ENCODE data around the gene TRIM2. TPM values are rescaled to one million over a fixed set of nuclear protein-coding genes. Genes with fewer than 3 reads are reported as not detected.

Gene TRIM2
- total RNA-seq, 1 donor = 78.5 TPM

- TF ChIP-seq CTCF (IDR thresholded peaks at IDR 0.05; ENCODE audit: insufficient read depth, low read length) = no peak
- no peak overlapping the region for H3K4me3 ChIP-seq (ENCODE audit: low read depth, low read length)
- DNase-seq (ENCODE audit: low read depth) = no peak
Observed at GRCh38 chr4:153238135-153238919, 34.1 kb downstream of the TRIM2 start.

GRCh38 chr4:153239409-153239808 lies 35.2 kb downstream of the TRIM2 start:
- H3K4me3 ChIP-seq (ENCODE audit: low read depth, low read length) = no peak overlapping the region
- TF ChIP-seq CTCF (IDR thresholded peaks at IDR 0.05; ENCODE audit: insufficient read depth, low read length) = no peak
- DNase-seq (ENCODE audit: low read depth) = no peak

DNA sequence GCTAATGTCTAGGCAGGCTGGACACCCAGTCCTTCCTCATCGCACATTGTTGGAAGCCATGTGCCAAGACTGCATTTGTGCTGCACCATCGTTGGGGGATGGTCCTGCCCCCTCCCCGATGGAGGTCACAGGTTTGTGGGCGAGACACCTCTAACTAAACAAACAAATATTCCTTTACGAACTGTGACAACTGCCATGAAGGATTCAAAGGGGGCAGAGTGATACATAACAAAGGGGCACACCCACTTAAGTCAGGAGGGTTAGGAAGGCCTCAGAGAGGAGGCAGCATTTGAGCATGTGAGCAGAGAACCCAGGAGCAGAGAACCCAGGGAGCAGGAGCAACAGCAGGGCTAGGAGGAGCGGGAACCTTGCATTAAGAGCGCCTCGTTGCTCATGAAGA lies 37.1 kb downstream of the TRIM2 start:
- no peak for DNase-seq (ENCODE audit: low read depth)
- H3K4me3 ChIP-seq (ENCODE audit: low read depth, low read length) = no peak overlapping the region
- no peak for TF ChIP-seq CTCF (IDR thresholded peaks at IDR 0.05; ENCODE audit: insufficient read depth, low read length)

GRCh38 chr4:153241970-153242838 lies 38.0 kb downstream of the TRIM2 start:
- DNase-seq (ENCODE audit: low read depth) = no peak
- TF ChIP-seq CTCF (IDR thresholded peaks at IDR 0.05; ENCODE audit: insufficient read depth, low read length) = no peak
- no peak overlapping the region for H3K4me3 ChIP-seq (ENCODE audit: low read depth, low read length)

- no peak for TF ChIP-seq CTCF (IDR thresholded peaks at IDR 0.05; ENCODE audit: insufficient read depth, low read length)
- no peak for DNase-seq (ENCODE audit: low read depth)
- H3K4me3 ChIP-seq (ENCODE audit: low read depth, low read length) = no peak overlapping the region
Observed at GRCh38 chr4:153242839-153243324, 38.6 kb downstream of the TRIM2 start.

DNA sequence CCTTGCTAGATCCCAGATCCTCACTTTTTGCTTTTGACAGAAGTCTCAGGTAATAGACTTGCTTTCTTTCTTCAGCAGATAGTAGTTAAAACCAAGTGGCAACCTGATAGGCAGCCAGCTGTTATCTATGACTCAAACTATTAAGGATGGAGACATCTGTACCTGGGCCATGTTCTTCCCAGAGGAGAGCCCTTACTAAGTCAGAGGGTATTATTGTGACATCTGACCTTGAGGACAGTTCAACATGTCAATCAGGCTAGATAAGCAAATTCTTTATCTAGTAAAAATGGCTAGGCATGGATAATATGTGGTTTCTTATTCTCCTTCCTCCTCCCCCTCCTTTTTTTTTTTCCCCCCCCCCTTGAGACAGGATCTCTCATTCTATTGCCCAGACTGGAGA lies 39.2 kb downstream of the TRIM2 start:
- no peak overlapping the region for H3K4me3 ChIP-seq (ENCODE audit: low read depth, low read length)
- TF ChIP-seq CTCF (IDR thresholded peaks at IDR 0.05; ENCODE audit: insufficient read depth, low read length) = no peak
- DNase-seq (ENCODE audit: low read depth) = no peak

Measured in fibroblast of the aortic adventitia (primary cell).